HepG2 (cell line): ENCODE measurements around the gene UNC5CL. TPM values are rescaled to one million over a fixed set of nuclear protein-coding genes. Genes with fewer than 3 reads are reported as not detected.

Experiments
- ATF1 ChIP-seq: IDR thresholded peaks from 2 replicates; pipeline ENCODE4 v1.6.1; 2016; ENCODE audit warnings: mild to moderate bottlenecking, control low read depth
- FIP1L1 ChIP-seq: fragments of 200-400 bp; formaldehyde crosslinking; IDR thresholded peaks from 2 replicates; pipeline ENCODE4 v1.6.1; 2018; ENCODE audit warnings: low read depth, mild to moderate bottlenecking, low read length, moderate library complexity, borderline replicate concordance; ENCODE audit not compliant: insufficient read depth
- HNRNPL ChIP-seq: fragments of 200-400 bp; formaldehyde crosslinking; IDR thresholded peaks from 2 replicates; pipeline ENCODE4 v1.6.1; 2017; ENCODE audit warnings: mild to moderate bottlenecking, low read depth, low read length
- ISX ChIP-seq: sonication (generic); formaldehyde crosslinking; conservative IDR thresholded peaks from 2 replicates; pipeline ENCODE4 v1.5.0; 2020; ENCODE audit warnings: missing genetic modification reagents
- MTA1 ChIP-seq: sonication (generic); formaldehyde crosslinking; IDR thresholded peaks from 2 replicates; pipeline ENCODE4 v1.4.0; 2020; ENCODE audit warnings: missing genetic modification reagents, mild to moderate bottlenecking, borderline replicate concordance
- MYPOP ChIP-seq: sonication (generic); formaldehyde crosslinking; IDR thresholded peaks from 2 replicates; pipeline ENCODE4 v1.8.1; 2023; ENCODE audit warnings: mild to moderate bottlenecking, moderate library complexity, missing genetic modification reagents
- NR3C1 ChIP-seq: sonication (generic); formaldehyde crosslinking; IDR thresholded peaks from 2 replicates; pipeline ENCODE4 v1.4.0; 2020; ENCODE audit warnings: missing genetic modification reagents
- PHF20 ChIP-seq: sonication (generic); formaldehyde crosslinking; IDR thresholded peaks from 2 replicates; pipeline ENCODE4 v1.5.0; 2020; ENCODE audit warnings: mild to moderate bottlenecking, missing genetic modification reagents
- PHF5A ChIP-seq: IDR thresholded peaks from one replicate; pipeline ENCODE4 v1.6.1; 2018; ENCODE audit warnings: low read depth, missing genetic modification reagents; ENCODE audit not compliant: unreplicated experiment
- SMYD3 ChIP-seq: sonication (generic); formaldehyde crosslinking; IDR thresholded peaks from 2 replicates; pipeline ENCODE4 v1.8.1; 2023; ENCODE audit warnings: mild to moderate bottlenecking, missing genetic modification reagents
- SOX13 ChIP-seq, 3 experiments: fragments of 450-650 bp in 1 of 3; sonication (generic) in 1 of 3; formaldehyde crosslinking in 1 of 3; IDR thresholded peaks in 2 of 3; conservative IDR thresholded peaks in 1 of 3; 2 replicates each; pipeline versions ENCODE4 v1.5.0 to v1.6.1; 2016 to 2020; ENCODE audit warnings: antibody characterized with exemption in 1 of 3, mild to moderate bottlenecking in 1 of 3, missing compliant biosample characterization in 1 of 3, missing genetic modification reagents in 1 of 3, moderate library complexity in 1 of 3
- ZBTB21 ChIP-seq: sonication (generic); formaldehyde crosslinking; IDR thresholded peaks from 2 replicates; pipeline ENCODE4 v1.4.0; 2020; ENCODE audit warnings: missing genetic modification reagents
- ZBTB38 ChIP-seq: sonication (generic); formaldehyde crosslinking; IDR thresholded peaks from 2 replicates; pipeline ENCODE4 v1.5.1; 2020; ENCODE audit warnings: mild to moderate bottlenecking, missing genetic modification reagents
- ZNF292 ChIP-seq: sonication (generic); formaldehyde crosslinking; IDR thresholded peaks from 2 replicates; pipeline ENCODE4 v1.8.1; 2022; ENCODE audit warnings: mild to moderate bottlenecking, low read depth, missing genetic modification reagents, borderline replicate concordance
- ZNF556 ChIP-seq: sonication (generic); formaldehyde crosslinking; IDR thresholded peaks from 2 replicates; pipeline ENCODE4 v1.4.0; 2020; ENCODE audit warnings: mild to moderate bottlenecking, missing genetic modification reagents, borderline replicate concordance
- ZNF687 ChIP-seq: sonication (generic); formaldehyde crosslinking; IDR thresholded peaks from 2 replicates; pipeline ENCODE4 v1.5.1; 2020; ENCODE audit warnings: mild to moderate bottlenecking, missing genetic modification reagents, moderate library complexity
- polyA plus RNA-seq, 8 experiments: library from polyadenylated mRNA; depleted of rRNA in 3 of 8; stranded (reverse) in 7 of 8; unstranded in 1 of 8; fragments of >200 nt; fragmentation: Illumina TruSeq in 4 of 8; extraction: Trizol in 4 of 8; gene quantifications; 2 replicates each; pipeline versions ENCODE4 v1.2.1 to v1.2.3, GENCODE V29; 2011 to 2016; ENCODE audit warnings: low read depth in 4 of 8, missing spikeins in 1 of 8, mixed read lengths in 1 of 8; ENCODE audit not compliant: insufficient read depth in 1 of 8
- total RNA-seq, 5 experiments: library from RNA; depleted of rRNA; stranded (reverse); fragments of >200 nt; fragmentation: Illumina TruSeq; extraction: Trizol; gene quantifications; 2 replicates each; pipeline ENCODE4 v1.2.3, GENCODE V29; 2016; ENCODE audit warnings: low read depth in 1 of 5
- TF ChIP-seq, protein P1 (sequence below): IDR thresholded peaks from 2 replicates; pipeline ENCODE4 v1.6.1; 2012; ENCODE audit warnings: inconsistent platforms
- TF ChIP-seq, protein P2 (sequence below): sonication (generic); formaldehyde crosslinking; IDR thresholded peaks from 2 replicates; pipeline ENCODE4 v1.4.0; 2020; ENCODE audit warnings: missing genetic modification reagents; ENCODE audit errors: not compliant biosample characterization
- TF ChIP-seq, protein P3 (sequence below): sonication (generic); formaldehyde crosslinking; IDR thresholded peaks from 2 replicates; pipeline ENCODE4 v1.4.0; 2020; ENCODE audit warnings: missing genetic modification reagents

The UNC5CL gene
- total and polyA plus RNA-seq, 2 of the 13 experiments (the other 11 are each of a cell fraction or from before 2014, with no cell fraction given), result 2.4 to 2.5 TPM

- no peak for TF ChIP-seq SMYD3
- 0 out of 2 replicates have a peak, but pooled peaks have one; percentile 35 for TF ChIP-seq MTA1 (CRISPR knock-in tag)
- no peak for TF ChIP-seq ZNF292 (CRISPR knock-in tag)
- TF ChIP-seq, protein P1, sequence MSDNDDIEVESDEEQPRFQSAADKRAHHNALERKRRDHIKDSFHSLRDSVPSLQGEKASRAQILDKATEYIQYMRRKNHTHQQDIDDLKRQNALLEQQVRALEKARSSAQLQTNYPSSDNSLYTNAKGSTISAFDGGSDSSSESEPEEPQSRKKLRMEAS, result peak; percentile 53; the same call in 1 of the 2 replicates
- no peak for TF ChIP-seq NR3C1 (CRISPR knock-in tag)
- TF ChIP-seq FIP1L1, result no peak
- TF ChIP-seq MYPOP, result 0 out of 2 replicates have a peak, but pooled peaks have one; percentile 44
- TF ChIP-seq ZNF687 (CRISPR knock-in tag), result peak; percentile 66
- TF ChIP-seq ISX (CRISPR knock-in tag), result no peak
- peak; percentile 52; the same call in 1 of the 2 replicates for TF ChIP-seq ZBTB38 (CRISPR knock-in tag)
- TF ChIP-seq, protein P2, sequence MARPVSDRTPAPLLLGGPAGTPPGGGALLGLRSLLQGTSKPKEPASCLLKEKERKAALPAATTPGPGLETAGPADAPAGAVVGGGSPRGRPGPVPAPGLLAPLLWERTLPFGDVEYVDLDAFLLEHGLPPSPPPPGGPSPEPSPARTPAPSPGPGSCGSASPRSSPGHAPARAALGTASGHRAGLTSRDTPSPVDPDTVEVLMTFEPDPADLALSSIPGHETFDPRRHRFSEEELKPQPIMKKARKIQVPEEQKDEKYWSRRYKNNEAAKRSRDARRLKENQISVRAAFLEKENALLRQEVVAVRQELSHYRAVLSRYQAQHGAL (CRISPR knock-in tag), result no peak
- TF ChIP-seq ZNF556 (CRISPR knock-in tag), result 0 out of 2 replicates have a peak, but pooled peaks have one; percentile 43
- no peak for TF ChIP-seq ZBTB21 (CRISPR knock-in tag)
- TF ChIP-seq ATF1 (CRISPR knock-in tag), result no peak
- TF ChIP-seq SOX13 (IDR thresholded peaks at IDR 0.05), result no peak
- 0 out of 4 replicates have a peak, but pooled peaks of 1 of the 2 experiments have one; percentile 21 for TF ChIP-seq SOX13 (CRISPR knock-in tag; conservative IDR thresholded peaks at IDR 0.05 in 1 of 2, IDR thresholded peaks at IDR 0.05 in 1 of 2)
- TF ChIP-seq PHF5A, result no peak
- peak; percentile 74; the same call in 1 of the 2 replicates for TF ChIP-seq HNRNPL
- TF ChIP-seq, protein P3, sequence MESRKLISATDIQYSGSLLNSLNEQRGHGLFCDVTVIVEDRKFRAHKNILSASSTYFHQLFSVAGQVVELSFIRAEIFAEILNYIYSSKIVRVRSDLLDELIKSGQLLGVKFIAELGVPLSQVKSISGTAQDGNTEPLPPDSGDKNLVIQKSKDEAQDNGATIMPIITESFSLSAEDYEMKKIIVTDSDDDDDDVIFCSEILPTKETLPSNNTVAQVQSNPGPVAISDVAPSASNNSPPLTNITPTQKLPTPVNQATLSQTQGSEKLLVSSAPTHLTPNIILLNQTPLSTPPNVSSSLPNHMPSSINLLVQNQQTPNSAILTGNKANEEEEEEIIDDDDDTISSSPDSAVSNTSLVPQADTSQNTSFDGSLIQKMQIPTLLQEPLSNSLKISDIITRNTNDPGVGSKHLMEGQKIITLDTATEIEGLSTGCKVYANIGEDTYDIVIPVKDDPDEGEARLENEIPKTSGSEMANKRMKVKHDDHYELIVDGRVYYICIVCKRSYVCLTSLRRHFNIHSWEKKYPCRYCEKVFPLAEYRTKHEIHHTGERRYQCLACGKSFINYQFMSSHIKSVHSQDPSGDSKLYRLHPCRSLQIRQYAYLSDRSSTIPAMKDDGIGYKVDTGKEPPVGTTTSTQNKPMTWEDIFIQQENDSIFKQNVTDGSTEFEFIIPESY, result peak; percentile 35; the same call in 1 of the 2 replicates
- TF ChIP-seq PHF20 (CRISPR knock-in tag), result no peak
Observed at GRCh38 chr6:41056768-41057490, 17.9 kb upstream of the UNC5CL start (continued).
